A673 (cell line): Measurements from ENCODE around the gene IGF1.

Source experiments
- EZH2 ChIP-seq: fragments of 200-600 bp; sonication (generic); IDR thresholded peaks from 2 replicates; pipeline ENCODE4 v1.6.1; 2017; ENCODE audit warnings: borderline replicate concordance, low read depth, mild to moderate bottlenecking, mixed read lengths, antibody characterized with exemption, low read length; ENCODE audit not compliant: poor library complexity, severe bottlenecking
- TF ChIP-seq, protein P1 (sequence below): fragments of 300-800, 200-600 bp; sonication (generic); conservative IDR thresholded peaks from 2 replicates; pipeline ENCODE4 v1.5.1; 2017; ENCODE audit warnings: low read depth, mild to moderate bottlenecking, antibody characterized with exemption, low read length, moderate library complexity, mixed read lengths

DNA sequence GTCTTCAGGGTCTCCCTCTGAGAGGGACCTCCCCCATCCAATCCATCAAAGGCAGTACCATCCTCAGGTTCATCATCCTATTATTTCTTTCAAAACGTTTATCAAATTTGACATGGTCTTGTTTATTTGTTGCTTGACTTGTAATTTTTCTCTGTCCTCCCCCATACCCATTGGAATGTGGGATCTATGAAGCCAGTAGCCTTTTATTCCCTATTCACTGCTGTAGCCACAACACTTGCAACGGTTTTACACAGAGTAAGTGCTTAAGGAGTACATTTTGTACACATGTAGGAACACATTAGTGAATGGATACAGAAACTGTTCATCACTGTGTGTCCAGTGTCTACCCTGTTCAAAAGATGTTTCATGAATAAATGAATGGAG lies 41.5 kb downstream of the IGF1 start:
- TF ChIP-seq, protein P1, sequence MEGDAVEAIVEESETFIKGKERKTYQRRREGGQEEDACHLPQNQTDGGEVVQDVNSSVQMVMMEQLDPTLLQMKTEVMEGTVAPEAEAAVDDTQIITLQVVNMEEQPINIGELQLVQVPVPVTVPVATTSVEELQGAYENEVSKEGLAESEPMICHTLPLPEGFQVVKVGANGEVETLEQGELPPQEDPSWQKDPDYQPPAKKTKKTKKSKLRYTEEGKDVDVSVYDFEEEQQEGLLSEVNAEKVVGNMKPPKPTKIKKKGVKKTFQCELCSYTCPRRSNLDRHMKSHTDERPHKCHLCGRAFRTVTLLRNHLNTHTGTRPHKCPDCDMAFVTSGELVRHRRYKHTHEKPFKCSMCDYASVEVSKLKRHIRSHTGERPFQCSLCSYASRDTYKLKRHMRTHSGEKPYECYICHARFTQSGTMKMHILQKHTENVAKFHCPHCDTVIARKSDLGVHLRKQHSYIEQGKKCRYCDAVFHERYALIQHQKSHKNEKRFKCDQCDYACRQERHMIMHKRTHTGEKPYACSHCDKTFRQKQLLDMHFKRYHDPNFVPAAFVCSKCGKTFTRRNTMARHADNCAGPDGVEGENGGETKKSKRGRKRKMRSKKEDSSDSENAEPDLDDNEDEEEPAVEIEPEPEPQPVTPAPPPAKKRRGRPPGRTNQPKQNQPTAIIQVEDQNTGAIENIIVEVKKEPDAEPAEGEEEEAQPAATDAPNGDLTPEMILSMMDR = no peak
- TF ChIP-seq EZH2 = no peak
